HepG2 (cell line): ENCODE results near the gene RNASE3.

ENCODE experiments used
- BRCA1 ChIP-seq: sonication (generic); formaldehyde crosslinking; IDR thresholded peaks from 2 replicates; pipeline ENCODE4 v1.4.0; 2020; ENCODE audit warnings: missing genetic modification reagents
- ZHX1 ChIP-seq: sonication (generic); formaldehyde crosslinking; IDR thresholded peaks from 2 replicates; pipeline ENCODE4 v1.8.1; 2022; ENCODE audit warnings: low read depth, mild to moderate bottlenecking, missing genetic modification reagents
- ZNF512 ChIP-seq: sonication (generic); formaldehyde crosslinking; IDR thresholded peaks from 2 replicates; pipeline ENCODE4 v1.4.0; 2020; ENCODE audit warnings: mild to moderate bottlenecking, missing genetic modification reagents

- TF ChIP-seq ZHX1 (no peak), BRCA1 (CRISPR knock-in tag) (no peak), ZNF512 (CRISPR knock-in tag) (no peak)
Measured at GRCh38 chr14:20877016-20877415, 14.2 kb upstream of the RNASE3 start.
